HCT116 (cell line): ENCODE measurements around the gene DMAC1. TPM values are rescaled to one million over a fixed set of nuclear protein-coding genes. Genes with fewer than 3 reads are reported as not detected.
A peak's percentile ranks its signal among the peaks of the same experiment; 100 is the strongest.

Source experiments
- ATAC-seq: fragments of 200-7000 bp; cut with Tn5 transposase; 2 replicates; pipeline ENCODE4 v1.9.1; 2020; ENCODE audit warnings: mild to moderate bottlenecking, moderate library complexity
- BruUV-seq: library from RNA; stranded (reverse); fragments of 400-500 nt; replicated peaks from 2 replicates; lab custom pipeline; 2021; lab: Mats Ljungman, UMichigan
- CTCF ChIA-PET: fragments of 300-600 bp; sonication (Branson Sonifier 250); formaldehyde crosslinking; loops from one replicate; lab custom pipeline; 2021; ENCODE audit warnings: antibody characterized with exemption; lab: Charles Lee
- POLR2A ChIA-PET: fragments of 300-600, 350-600 bp; sonication (Branson Sonifier 250); formaldehyde crosslinking; loops from one replicate; lab custom pipeline; 2021; ENCODE audit warnings: antibody characterized with exemption; lab: Charles Lee
- RAD21 ChIA-PET, 2 experiments: fragments of 300-600 bp; sonication (Branson Sonifier 250); formaldehyde crosslinking; loops; one replicate each; lab custom pipeline; 2023; ENCODE audit warnings: low total read pairs in 2 of 2; ENCODE audit not compliant: uncharacterized antibody in 2 of 2, unreplicated experiment in 2 of 2, low non-redundant PET in 1 of 2; lab: Charles Lee
- DNase-seq: peaks from one replicate; pipeline ENCODE4 v3.0.0-alpha.2; 2010; ENCODE audit warnings: low read depth, low spot score
- H2AFZ ChIP-seq: fragments of 200-600 bp; shearing (Covaris generic), sonication (generic); 2 replicates; pipeline ENCODE4 v1.6.1; 2017; ENCODE audit warnings: low read depth, mixed run types, mixed read lengths, antibody characterized with exemption, low read length; ENCODE audit not compliant: poor library complexity, severe bottlenecking
- H3K27ac ChIP-seq: 2 replicates; pipeline ENCODE4 v1.5.1; 2012; ENCODE audit warnings: low read depth, low read length
- H3K27me3 ChIP-seq: fragments of 200-600 bp; sonication (generic); 2 replicates; pipeline ENCODE4 v1.6.1; 2016; ENCODE audit warnings: mixed run types, low read length, mixed read lengths; ENCODE audit not compliant: insufficient read depth
- H3K36me3 ChIP-seq, 2 experiments: fragments of 200-500 bp in 1 of 2; fragments of 200-600 bp in 1 of 2; sonication (Bioruptor generic) in 1 of 2; sonication (generic) in 1 of 2; 2 replicates each; pipeline versions ENCODE4 v1.5.1 to v1.6.1; 2014 to 2016; ENCODE audit warnings: low read length in 2 of 2, inconsistent platforms in 1 of 2, mixed read lengths in 1 of 2, mixed run types in 1 of 2; ENCODE audit not compliant: insufficient read depth in 2 of 2, control insufficient read depth in 1 of 2
- H3K4me1 ChIP-seq, 2 experiments: fragments of 200-600 bp in 1 of 2; sonication (generic) in 1 of 2; 2 replicates each; pipeline versions ENCODE4 v1.5.1 to v1.6.1; 2012 to 2017; ENCODE audit warnings: low read length in 2 of 2, inconsistent platforms in 1 of 2, mild to moderate bottlenecking in 1 of 2, mixed read lengths in 1 of 2, mixed run types in 1 of 2, moderate library complexity in 1 of 2; ENCODE audit not compliant: insufficient read depth in 2 of 2, control insufficient read depth in 1 of 2
- H3K4me2 ChIP-seq: fragments of 200-600 bp; sonication (generic); 2 replicates; pipeline ENCODE4 v1.6.1; 2017; ENCODE audit warnings: mixed run types, low read length, mixed read lengths
- H3K4me3 ChIP-seq, 2 experiments: fragments of 200-600 bp in 1 of 2; sonication (generic) in 1 of 2; replicated peaks in 1 of 2; 2 replicates each; pipeline ENCODE4 v1.5.1; 2011 to 2016; ENCODE audit warnings: low read length in 2 of 2, control low read depth in 1 of 2, low read depth in 1 of 2, mild to moderate bottlenecking in 1 of 2, mixed read lengths in 1 of 2, mixed run types in 1 of 2
- H3K79me2 ChIP-seq: fragments of 200-600 bp; sonication (generic); 2 replicates; pipeline ENCODE4 v1.6.1; 2017; ENCODE audit warnings: mild to moderate bottlenecking, mixed run types, low read length, moderate library complexity, mixed read lengths; ENCODE audit not compliant: insufficient read depth
- H3K9ac ChIP-seq: fragments of 200-600 bp; sonication (generic); 2 replicates; pipeline ENCODE4 v1.6.1; 2016; ENCODE audit warnings: low read length, mixed read lengths
- H3K9me2 ChIP-seq: fragments of 200-600 bp; sonication (generic), shearing (Covaris generic); 2 replicates; pipeline ENCODE4 v1.6.1; 2017; ENCODE audit warnings: mixed run types, mild to moderate bottlenecking, moderate library complexity; ENCODE audit not compliant: insufficient read depth
- H3K9me3 ChIP-seq, 2 experiments: fragments of 200-500 bp in 1 of 2; fragments of 200-600 bp in 1 of 2; sonication (Bioruptor generic) in 1 of 2; sonication (generic) in 1 of 2; 2 replicates each; pipeline ENCODE4 v1.6.1; 2014 to 2017; ENCODE audit warnings: low read length in 2 of 2, mixed read lengths in 2 of 2, inconsistent platforms in 1 of 2, low read depth in 1 of 2, mild to moderate bottlenecking in 1 of 2, mixed run types in 1 of 2, moderate library complexity in 1 of 2; ENCODE audit not compliant: control insufficient read depth in 1 of 2, insufficient read depth in 1 of 2
- H4K20me1 ChIP-seq: fragments of 200-600 bp; sonication (generic), shearing (Covaris generic); 2 replicates; pipeline ENCODE4 v1.6.1; 2017; ENCODE audit warnings: mixed run types, mild to moderate bottlenecking, moderate library complexity; ENCODE audit not compliant: insufficient read depth
- CBX3 ChIP-seq: IDR thresholded peaks from 2 replicates; pipeline ENCODE4 v1.6.1; 2012; ENCODE audit warnings: low read depth
- CEBPB ChIP-seq: IDR thresholded peaks from 2 replicates; pipeline ENCODE4 v1.6.1; 2012; ENCODE audit warnings: low read depth
- EGR1 ChIP-seq: IDR thresholded peaks from 2 replicates; pipeline ENCODE4 v1.6.1; 2012; ENCODE audit warnings: low read depth
- FOSL1 ChIP-seq: IDR thresholded peaks from 2 replicates; pipeline ENCODE4 v1.6.1; 2012; ENCODE audit warnings: low read depth
- JUND ChIP-seq: IDR thresholded peaks from 2 replicates; pipeline ENCODE4 v1.6.1; 2012
- RAD21 ChIP-seq: IDR thresholded peaks from 2 replicates; pipeline ENCODE4 v1.6.1; 2012; ENCODE audit warnings: low read depth, mild to moderate bottlenecking
- SIN3A ChIP-seq: IDR thresholded peaks from 2 replicates; pipeline ENCODE4 v1.6.1; 2012; ENCODE audit warnings: low read depth
- TCF7L2 ChIP-seq: IDR thresholded peaks from 2 replicates; pipeline ENCODE4 v1.7.0; 2011; ENCODE audit warnings: borderline replicate concordance, inconsistent platforms; ENCODE audit not compliant: insufficient read depth, insufficient read length; ENCODE audit errors: extremely low read depth
- YY1 ChIP-seq: IDR thresholded peaks from 2 replicates; pipeline ENCODE4 v1.6.1; 2011; ENCODE audit warnings: low read length, low read depth, moderate library complexity, mild to moderate bottlenecking; ENCODE audit not compliant: insufficient replicate concordance; ENCODE audit errors: extremely low read depth
- ZFX ChIP-seq: fragments of 450-650 bp; IDR thresholded peaks from 2 replicates; pipeline ENCODE4 v1.6.1; 2017
- ZNF274 ChIP-seq: fragments of 200-500 bp; sonication (Bioruptor generic); IDR thresholded peaks from 2 replicates; pipeline ENCODE4 v1.6.1; 2014; ENCODE audit warnings: mild to moderate bottlenecking, low read depth, low read length, inconsistent platforms
- intact Hi-C: fragments of 100-400 bp; cut with micrococcal nuclease; formaldehyde crosslinking; loops from 2 replicates; pipeline ENCODE4 v1.10.0; 2022
- total RNA-seq: library from RNA; stranded (reverse); gene quantifications from one replicate; pipeline ENCODE4 v1.2.1, GENCODE V29; 2021; ENCODE audit not compliant: unreplicated experiment
- TF ChIP-seq, protein P1 (sequence below), 3 experiments: fragments of 200-600 bp in 1 of 3; sonication (generic) in 1 of 3; IDR thresholded peaks in 2 of 3; conservative IDR thresholded peaks in 1 of 3; 2 replicates each; pipeline ENCODE4 v1.5.1; 2012 to 2017; ENCODE audit warnings: low read depth in 2 of 3, low read length in 2 of 3, antibody characterized with exemption in 1 of 3, borderline replicate concordance in 1 of 3, control low read depth in 1 of 3, mild to moderate bottlenecking in 1 of 3, mixed read lengths in 1 of 3, mixed run types in 1 of 3, moderate library complexity in 1 of 3; ENCODE audit not compliant: insufficient read depth in 1 of 3
- TF ChIP-seq, protein P2 (sequence below): IDR thresholded peaks from 2 replicates; pipeline ENCODE4 v1.6.1; 2011; ENCODE audit warnings: mild to moderate bottlenecking, low read length, moderate library complexity; ENCODE audit not compliant: insufficient replicate concordance; ENCODE audit errors: extremely low read depth
- TF ChIP-seq, protein P3 (sequence below): IDR thresholded peaks from 2 replicates; pipeline ENCODE4 v1.6.1; 2012

Gene DMAC1
- total RNA-seq, 1 experiment from 2014 or later: 39.1 TPM

DNA sequence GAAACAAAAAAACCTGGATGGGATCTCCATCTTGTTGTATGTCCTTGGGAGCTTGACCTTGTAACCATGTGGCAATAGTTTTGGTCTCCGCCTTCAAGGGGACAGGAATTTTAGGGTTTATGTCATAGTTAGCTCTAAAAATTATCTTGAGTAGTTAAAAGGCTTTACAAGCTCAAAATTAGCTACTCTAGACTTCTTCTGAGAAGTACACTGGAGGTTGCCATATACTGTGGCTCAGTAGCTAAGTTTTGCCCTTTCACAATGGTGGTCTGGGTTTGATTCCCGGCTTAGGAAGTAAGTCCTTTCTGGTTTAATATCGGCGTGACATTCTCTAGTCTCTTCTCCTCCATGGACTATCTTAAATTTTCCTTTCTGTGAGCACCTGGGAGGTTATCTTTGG, 48.9 kb upstream of the DMAC1 start:
- BruUV-seq: no TSS peak
- no peak for DNase-seq

DNA sequence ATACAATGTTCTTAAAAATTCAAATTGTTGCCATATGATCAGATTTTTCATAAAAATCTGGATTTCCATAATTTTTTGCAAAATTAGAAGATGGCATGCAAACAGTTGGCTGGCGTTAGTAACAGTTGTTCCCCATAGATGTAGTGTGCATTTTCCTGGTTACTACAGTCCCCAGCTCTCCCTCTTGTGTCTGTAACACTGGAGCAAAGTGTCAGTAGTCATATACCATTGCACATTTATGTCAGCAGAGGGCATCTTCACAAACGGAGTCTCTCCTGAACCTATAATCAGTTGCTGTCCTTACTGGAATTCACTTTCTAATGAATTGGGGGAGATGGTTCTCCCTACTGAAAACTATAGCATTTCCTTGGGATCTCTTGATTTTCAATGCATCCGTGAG, 44.7 kb upstream of the DMAC1 start:
- Histone ChIP-seq H3K27me3 (no peaks in the 10 kb centered on the region), H3K36me3 (no peaks in the 10 kb centered on the region), H4K20me1 (no peaks in the 10 kb centered on the region), H2AFZ (no peak overlapping the region), H3K79me2 (no peaks in the 10 kb centered on the region), H3K9me2 (no peaks in the 10 kb centered on the region), H3K9me3 (no peaks in the 10 kb centered on the region), H3K4me3 (no peak overlapping the region), H3K4me1 (no peaks in the 10 kb centered on the region), H3K4me2 (no peak overlapping the region), H3K27ac (no peak overlapping the region), H3K9ac (no peak overlapping the region)
- intact Hi-C loops: no loop called here
- peak; percentile 77 for ATAC-seq
- TF ChIP-seq JUND (no peak), ZFX (no peak), CEBPB (no peak), TCF7L2 (no peak), YY1 (no peak)
- TF ChIP-seq, protein P1, sequence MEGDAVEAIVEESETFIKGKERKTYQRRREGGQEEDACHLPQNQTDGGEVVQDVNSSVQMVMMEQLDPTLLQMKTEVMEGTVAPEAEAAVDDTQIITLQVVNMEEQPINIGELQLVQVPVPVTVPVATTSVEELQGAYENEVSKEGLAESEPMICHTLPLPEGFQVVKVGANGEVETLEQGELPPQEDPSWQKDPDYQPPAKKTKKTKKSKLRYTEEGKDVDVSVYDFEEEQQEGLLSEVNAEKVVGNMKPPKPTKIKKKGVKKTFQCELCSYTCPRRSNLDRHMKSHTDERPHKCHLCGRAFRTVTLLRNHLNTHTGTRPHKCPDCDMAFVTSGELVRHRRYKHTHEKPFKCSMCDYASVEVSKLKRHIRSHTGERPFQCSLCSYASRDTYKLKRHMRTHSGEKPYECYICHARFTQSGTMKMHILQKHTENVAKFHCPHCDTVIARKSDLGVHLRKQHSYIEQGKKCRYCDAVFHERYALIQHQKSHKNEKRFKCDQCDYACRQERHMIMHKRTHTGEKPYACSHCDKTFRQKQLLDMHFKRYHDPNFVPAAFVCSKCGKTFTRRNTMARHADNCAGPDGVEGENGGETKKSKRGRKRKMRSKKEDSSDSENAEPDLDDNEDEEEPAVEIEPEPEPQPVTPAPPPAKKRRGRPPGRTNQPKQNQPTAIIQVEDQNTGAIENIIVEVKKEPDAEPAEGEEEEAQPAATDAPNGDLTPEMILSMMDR (IDR thresholded peaks at IDR 0.05 in 2 of 3, conservative IDR thresholded peaks at IDR 0.05 in 1 of 3; ENCODE audit: borderline replicate concordance in 1 of 3, insufficient read depth in 1 of 3, low read depth in 2 of 3, low read length in 2 of 3): peak in 2 of 3 experiments; percentile 37 to 46; a peak in 4 of 6 replicates
- TF ChIP-seq, protein P2, sequence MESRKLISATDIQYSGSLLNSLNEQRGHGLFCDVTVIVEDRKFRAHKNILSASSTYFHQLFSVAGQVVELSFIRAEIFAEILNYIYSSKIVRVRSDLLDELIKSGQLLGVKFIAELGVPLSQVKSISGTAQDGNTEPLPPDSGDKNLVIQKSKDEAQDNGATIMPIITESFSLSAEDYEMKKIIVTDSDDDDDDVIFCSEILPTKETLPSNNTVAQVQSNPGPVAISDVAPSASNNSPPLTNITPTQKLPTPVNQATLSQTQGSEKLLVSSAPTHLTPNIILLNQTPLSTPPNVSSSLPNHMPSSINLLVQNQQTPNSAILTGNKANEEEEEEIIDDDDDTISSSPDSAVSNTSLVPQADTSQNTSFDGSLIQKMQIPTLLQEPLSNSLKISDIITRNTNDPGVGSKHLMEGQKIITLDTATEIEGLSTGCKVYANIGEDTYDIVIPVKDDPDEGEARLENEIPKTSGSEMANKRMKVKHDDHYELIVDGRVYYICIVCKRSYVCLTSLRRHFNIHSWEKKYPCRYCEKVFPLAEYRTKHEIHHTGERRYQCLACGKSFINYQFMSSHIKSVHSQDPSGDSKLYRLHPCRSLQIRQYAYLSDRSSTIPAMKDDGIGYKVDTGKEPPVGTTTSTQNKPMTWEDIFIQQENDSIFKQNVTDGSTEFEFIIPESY: no peak
- BruUV-seq: no TSS peak
- POLR2A ChIA-PET: no interaction called here
- CTCF ChIA-PET: interaction anchor here (0.8 kb wide), 1 partner anchor 1052 kb away, joined by 3 read pairs; no protein-coding TSS in a partner anchor
- DNase-seq: no peak
- RAD21 ChIA-PET: no interaction called here

More for the DNA sequence above, 48.9 kb upstream of the DMAC1 start:
- H3K27ac ChIP-seq: no peak overlapping the region
- H3K9me2 ChIP-seq: no peaks in the 10 kb centered on the region
- no peak overlapping the region for H3K9ac ChIP-seq
- POLR2A ChIA-PET: no interaction called here
- no peak overlapping the region for H3K4me3 ChIP-seq
- ATAC-seq: no peak
- CTCF ChIA-PET: no interaction called here
- H3K4me2 ChIP-seq: no peak overlapping the region
- no peaks in the 10 kb centered on the region for H4K20me1 ChIP-seq
- TF ChIP-seq RAD21: no peak
- TF ChIP-seq FOSL1: no peak
- no peak for TF ChIP-seq CBX3
- TF ChIP-seq, protein P3, sequence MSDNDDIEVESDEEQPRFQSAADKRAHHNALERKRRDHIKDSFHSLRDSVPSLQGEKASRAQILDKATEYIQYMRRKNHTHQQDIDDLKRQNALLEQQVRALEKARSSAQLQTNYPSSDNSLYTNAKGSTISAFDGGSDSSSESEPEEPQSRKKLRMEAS: no peak
- TF ChIP-seq EGR1: no peak
- TF ChIP-seq TCF7L2: no peak
- TF ChIP-seq SIN3A: no peak
- no peak for TF ChIP-seq ZNF274
- intact Hi-C loops: no loop called here
- no peaks in the 10 kb centered on the region for H3K79me2 ChIP-seq
- RAD21 ChIA-PET: no interaction called here
- no peaks in the 10 kb centered on the region for H3K27me3 ChIP-seq
- no peak overlapping the region for H2AFZ ChIP-seq
- H3K36me3 ChIP-seq: no peaks in the 10 kb centered on the region
- H3K9me3 ChIP-seq: no peaks in the 10 kb centered on the region
- H3K4me1 ChIP-seq: no peaks in the 10 kb centered on the region
